ENCODE results near the gene RIN1. TPM values are rescaled to one million over a fixed set of nuclear protein-coding genes. Genes with fewer than 3 reads are reported as not detected.
A peak's percentile ranks its signal among the peaks of the same experiment; 100 is the strongest.

The RIN1 gene
- total and polyA plus RNA-seq, 2 of the 13 experiments (the other 11 are each of a cell fraction or from before 2014, with no cell fraction given) = 2.4 to 4.1 TPM

DNA sequence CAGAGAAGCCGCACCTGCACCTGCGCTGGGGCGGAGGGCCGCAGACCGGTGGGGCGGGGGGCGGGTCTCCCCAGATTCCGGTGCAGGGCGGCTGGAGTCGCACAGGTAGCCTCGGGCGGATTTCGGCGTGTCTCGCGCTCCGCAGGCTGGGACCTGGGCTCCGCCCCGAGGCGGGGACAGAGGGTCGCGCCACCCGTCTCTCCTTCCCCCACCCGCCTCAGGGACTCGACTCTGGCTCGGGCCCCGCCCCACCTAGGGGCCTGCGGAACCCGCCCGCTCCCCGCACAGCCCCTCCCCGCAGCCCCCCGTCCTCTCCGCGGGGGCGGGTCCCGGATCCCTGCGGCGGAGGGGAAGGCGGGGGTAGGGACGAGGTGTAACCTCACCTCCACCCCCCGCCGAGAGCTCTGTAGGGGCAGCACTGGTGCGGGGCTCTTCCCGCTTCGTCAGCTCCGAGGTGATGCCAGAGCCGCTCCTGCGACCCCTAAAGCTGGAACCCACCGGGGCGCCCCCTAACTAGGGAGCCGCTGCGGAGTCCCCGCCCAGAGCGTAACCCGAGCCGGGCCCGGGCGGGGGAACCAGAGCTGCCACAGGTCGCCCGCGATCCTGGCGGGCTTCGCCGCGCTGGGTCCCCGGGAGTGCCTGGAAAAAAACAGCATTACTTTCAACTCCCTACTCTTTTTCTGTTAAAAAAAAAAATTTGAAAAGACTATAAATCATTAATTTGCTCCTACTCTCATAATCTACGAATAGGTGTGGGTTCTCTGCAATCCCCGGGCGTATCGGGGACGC, 35.6 kb upstream of the RIN1 start, which contains the start of gene SLC29A2 (continued):
- TF ChIP-seq ZNF775 (CRISPR knock-in tag; IDR thresholded peaks at IDR 0.05; ENCODE audit: borderline replicate concordance) (no peak), ZFP36L2 (CRISPR knock-in tag; IDR thresholded peaks at IDR 0.05) (no peak), ZNF224 (CRISPR knock-in tag; IDR thresholded peaks at IDR 0.05) (no peak), ZBTB20 (CRISPR knock-in tag; IDR thresholded peaks at IDR 0.05; ENCODE audit: borderline replicate concordance, low read depth) (0 out of 2 replicates have a peak, but pooled peaks have one; percentile 28), ZNF572 (CRISPR knock-in tag; IDR thresholded peaks at IDR 0.05) (no peak), THAP11 (CRISPR knock-in tag; IDR thresholded peaks at IDR 0.05) (peak; percentile 23; the same call in 1 of the 2 replicates), AGO1 (IDR thresholded peaks at IDR 0.05; ENCODE audit: low read depth, low read length, poor library complexity, severe bottlenecking) (peak; percentile 91), ZNF260 (CRISPR knock-in tag; IDR thresholded peaks at IDR 0.05; ENCODE audit: borderline replicate concordance, low read depth) (no peak), BCL6 (CRISPR knock-in tag; IDR thresholded peaks at IDR 0.05) (no peak), KMT2A (CRISPR knock-in tag; IDR thresholded peaks at IDR 0.05) (no peak), RBM22 (optimal IDR thresholded peaks at IDR 0.05; ENCODE audit: low read length) (no peak), THYN1 (CRISPR knock-in tag; IDR thresholded peaks at IDR 0.05; ENCODE audit: borderline replicate concordance, low read depth) (no peak), HNF4G (IDR thresholded peaks at IDR 0.05; ENCODE audit: borderline replicate concordance, low read depth, low read length) (no peak), HNF4G (CRISPR knock-in tag; IDR thresholded peaks at IDR 0.05; ENCODE audit: borderline replicate concordance, low read depth) (no peak)
- TF ChIP-seq, protein P1, sequence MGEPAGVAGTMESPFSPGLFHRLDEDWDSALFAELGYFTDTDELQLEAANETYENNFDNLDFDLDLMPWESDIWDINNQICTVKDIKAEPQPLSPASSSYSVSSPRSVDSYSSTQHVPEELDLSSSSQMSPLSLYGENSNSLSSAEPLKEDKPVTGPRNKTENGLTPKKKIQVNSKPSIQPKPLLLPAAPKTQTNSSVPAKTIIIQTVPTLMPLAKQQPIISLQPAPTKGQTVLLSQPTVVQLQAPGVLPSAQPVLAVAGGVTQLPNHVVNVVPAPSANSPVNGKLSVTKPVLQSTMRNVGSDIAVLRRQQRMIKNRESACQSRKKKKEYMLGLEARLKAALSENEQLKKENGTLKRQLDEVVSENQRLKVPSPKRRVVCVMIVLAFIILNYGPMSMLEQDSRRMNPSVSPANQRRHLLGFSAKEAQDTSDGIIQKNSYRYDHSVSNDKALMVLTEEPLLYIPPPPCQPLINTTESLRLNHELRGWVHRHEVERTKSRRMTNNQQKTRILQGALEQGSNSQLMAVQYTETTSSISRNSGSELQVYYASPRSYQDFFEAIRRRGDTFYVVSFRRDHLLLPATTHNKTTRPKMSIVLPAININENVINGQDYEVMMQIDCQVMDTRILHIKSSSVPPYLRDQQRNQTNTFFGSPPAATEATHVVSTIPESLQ (CRISPR knock-in tag; conservative IDR thresholded peaks at IDR 0.05) = no peak
- TF ChIP-seq, protein P2, sequence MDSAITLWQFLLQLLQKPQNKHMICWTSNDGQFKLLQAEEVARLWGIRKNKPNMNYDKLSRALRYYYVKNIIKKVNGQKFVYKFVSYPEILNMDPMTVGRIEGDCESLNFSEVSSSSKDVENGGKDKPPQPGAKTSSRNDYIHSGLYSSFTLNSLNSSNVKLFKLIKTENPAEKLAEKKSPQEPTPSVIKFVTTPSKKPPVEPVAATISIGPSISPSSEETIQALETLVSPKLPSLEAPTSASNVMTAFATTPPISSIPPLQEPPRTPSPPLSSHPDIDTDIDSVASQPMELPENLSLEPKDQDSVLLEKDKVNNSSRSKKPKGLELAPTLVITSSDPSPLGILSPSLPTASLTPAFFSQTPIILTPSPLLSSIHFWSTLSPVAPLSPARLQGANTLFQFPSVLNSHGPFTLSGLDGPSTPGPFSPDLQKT (CRISPR knock-in tag; IDR thresholded peaks at IDR 0.05; ENCODE audit: borderline replicate concordance) = no peak
- TF ChIP-seq, protein P3, sequence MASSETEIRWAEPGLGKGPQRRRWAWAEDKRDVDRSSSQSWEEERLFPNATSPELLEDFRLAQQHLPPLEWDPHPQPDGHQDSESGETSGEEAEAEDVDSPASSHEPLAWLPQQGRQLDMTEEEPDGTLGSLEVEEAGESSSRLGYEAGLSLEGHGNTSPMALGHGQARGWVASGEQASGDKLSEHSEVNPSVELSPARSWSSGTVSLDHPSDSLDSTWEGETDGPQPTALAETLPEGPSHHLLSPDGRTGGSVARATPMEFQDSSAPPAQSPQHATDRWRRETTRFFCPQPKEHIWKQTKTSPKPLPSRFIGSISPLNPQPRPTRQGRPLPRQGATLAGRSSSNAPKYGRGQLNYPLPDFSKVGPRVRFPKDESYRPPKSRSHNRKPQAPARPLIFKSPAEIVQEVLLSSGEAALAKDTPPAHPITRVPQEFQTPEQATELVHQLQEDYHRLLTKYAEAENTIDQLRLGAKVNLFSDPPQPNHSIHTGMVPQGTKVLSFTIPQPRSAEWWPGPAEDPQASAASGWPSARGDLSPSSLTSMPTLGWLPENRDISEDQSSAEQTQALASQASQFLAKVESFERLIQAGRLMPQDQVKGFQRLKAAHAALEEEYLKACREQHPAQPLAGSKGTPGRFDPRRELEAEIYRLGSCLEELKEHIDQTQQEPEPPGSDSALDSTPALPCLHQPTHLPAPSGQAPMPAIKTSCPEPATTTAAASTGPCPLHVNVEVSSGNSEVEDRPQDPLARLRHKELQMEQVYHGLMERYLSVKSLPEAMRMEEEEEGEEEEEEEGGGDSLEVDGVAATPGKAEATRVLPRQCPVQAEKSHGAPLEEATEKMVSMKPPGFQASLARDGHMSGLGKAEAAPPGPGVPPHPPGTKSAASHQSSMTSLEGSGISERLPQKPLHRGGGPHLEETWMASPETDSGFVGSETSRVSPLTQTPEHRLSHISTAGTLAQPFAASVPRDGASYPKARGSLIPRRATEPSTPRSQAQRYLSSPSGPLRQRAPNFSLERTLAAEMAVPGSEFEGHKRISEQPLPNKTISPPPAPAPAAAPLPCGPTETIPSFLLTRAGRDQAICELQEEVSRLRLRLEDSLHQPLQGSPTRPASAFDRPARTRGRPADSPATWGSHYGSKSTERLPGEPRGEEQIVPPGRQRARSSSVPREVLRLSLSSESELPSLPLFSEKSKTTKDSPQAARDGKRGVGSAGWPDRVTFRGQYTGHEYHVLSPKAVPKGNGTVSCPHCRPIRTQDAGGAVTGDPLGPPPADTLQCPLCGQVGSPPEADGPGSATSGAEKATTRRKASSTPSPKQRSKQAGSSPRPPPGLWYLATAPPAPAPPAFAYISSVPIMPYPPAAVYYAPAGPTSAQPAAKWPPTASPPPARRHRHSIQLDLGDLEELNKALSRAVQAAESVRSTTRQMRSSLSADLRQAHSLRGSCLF (CRISPR knock-in tag; IDR thresholded peaks at IDR 0.05; ENCODE audit: borderline replicate concordance) = no peak

All from HepG2 (cell line).